Stimulated activated CD8-positive, alpha-beta memory T cell treated with anti-CD3 and anti-CD28 coated beads, Interleukin-4, amount 100 ng/mL, for 1 hour (primary cell): ENCODE data around the gene ITGA5.

Experiments used
- DNase-seq, 2 donors: peaks; one replicate each; pipeline ENCODE4 v3.0.0-alpha.2; 2020; ENCODE audit warnings: low read depth in 2 of 2, low spot score in 1 of 2

Gene ITGA5

GRCh38 chr12:54419088-54419887, at the start of gene ITGA5:
Gene ITGA5 (minus strand): TSS chr12:54419266. CDS start chr12:54419198, 68 bp downstream.
- no peak for DNase-seq

- no peak for DNase-seq
Observed at GRCh38 chr12:54465857-54466523, 46.9 kb upstream of the ITGA5 start.

GRCh38 chr12:54463484-54463883, 44.4 kb upstream of the ITGA5 start:
- DNase-seq, result no peak

GRCh38 chr12:54463034-54463433, 44.0 kb upstream of the ITGA5 start:
- DNase-seq, result no peak

GRCh38 chr12:54460317-54460923, 41.4 kb upstream of the ITGA5 start:
- DNase-seq, result no peak

- no peak for DNase-seq
Observed at GRCh38 chr12:54459355-54459754, 40.3 kb upstream of the ITGA5 start.

GRCh38 chr12:54455760-54456469, 36.8 kb upstream of the ITGA5 start:
- no peak for DNase-seq

GRCh38 chr12:54452628-54453027, 33.6 kb upstream of the ITGA5 start:
- no peak for DNase-seq

- DNase-seq, result no peak
Observed at GRCh38 chr12:54448344-54448743, 29.3 kb upstream of the ITGA5 start.

GRCh38 chr12:54447917-54448316, 28.9 kb upstream of the ITGA5 start:
- DNase-seq, result no peak

GRCh38 chr12:54444206-54444605, 25.1 kb upstream of the ITGA5 start:
- no peak for DNase-seq

GRCh38 chr12:54443446-54443845, 24.4 kb upstream of the ITGA5 start:
- DNase-seq, result no peak

- no peak for DNase-seq
Observed at GRCh38 chr12:54442961-54443360, 23.9 kb upstream of the ITGA5 start.

GRCh38 chr12:54442099-54442498, 23.0 kb upstream of the ITGA5 start:
- no peak for DNase-seq

- DNase-seq, result no peak
Observed at GRCh38 chr12:54439521-54440255, 20.6 kb upstream of the ITGA5 start.

GRCh38 chr12:54439096-54439495, 20.0 kb upstream of the ITGA5 start:
- no peak for DNase-seq

- DNase-seq, result no peak
Observed at GRCh38 chr12:54438517-54438916, 19.5 kb upstream of the ITGA5 start.

GRCh38 chr12:54437697-54438096, 18.6 kb upstream of the ITGA5 start:
- DNase-seq, result no peak

GRCh38 chr12:54437243-54437642, 18.2 kb upstream of the ITGA5 start:
- no peak for DNase-seq

- no peak for DNase-seq
Observed at GRCh38 chr12:54432815-54433164, 13.7 kb upstream of the ITGA5 start.
